Measurements from ENCODE around the gene ARMC2.
"Not testable (repeated sequence)": the region's sequence is repeated elsewhere in the genome, so short reads cannot be mapped to it uniquely, and the experiment has no call there.

The ARMC2 gene

GRCh38 chr6:108872575-108872974, 24.4 kb downstream of the ARMC2 start:
- no peak for DNase-seq (ENCODE audit: low read depth)

- DNase-seq (ENCODE audit: low read depth), result no peak
Measured at GRCh38 chr6:108873251-108873650, 25.0 kb downstream of the ARMC2 start.

DNA sequence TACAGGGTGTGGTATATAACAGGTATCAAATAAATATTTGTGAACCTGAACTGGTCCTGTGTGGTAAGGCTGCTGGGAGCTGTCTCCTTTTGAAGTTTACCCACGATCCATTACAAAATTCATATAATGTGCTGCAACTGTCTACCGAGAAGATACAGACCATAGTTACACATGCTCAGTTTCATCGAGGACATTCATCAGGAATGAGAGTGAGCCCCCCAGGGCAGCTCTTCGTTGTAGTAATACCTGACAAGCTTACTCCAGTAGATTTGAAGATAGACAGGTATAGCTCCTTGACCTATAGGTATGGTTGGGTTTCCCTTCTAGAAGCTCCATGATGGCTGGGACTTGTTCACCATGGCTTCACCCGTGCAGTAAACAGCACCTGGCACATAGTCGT, 25.7 kb downstream of the ARMC2 start:
- no peak for DNase-seq (ENCODE audit: low read depth)

GRCh38 chr6:108874470-108875160, 26.4 kb downstream of the ARMC2 start:
- DNase-seq (ENCODE audit: low read depth), result peak; percentile 25

DNA sequence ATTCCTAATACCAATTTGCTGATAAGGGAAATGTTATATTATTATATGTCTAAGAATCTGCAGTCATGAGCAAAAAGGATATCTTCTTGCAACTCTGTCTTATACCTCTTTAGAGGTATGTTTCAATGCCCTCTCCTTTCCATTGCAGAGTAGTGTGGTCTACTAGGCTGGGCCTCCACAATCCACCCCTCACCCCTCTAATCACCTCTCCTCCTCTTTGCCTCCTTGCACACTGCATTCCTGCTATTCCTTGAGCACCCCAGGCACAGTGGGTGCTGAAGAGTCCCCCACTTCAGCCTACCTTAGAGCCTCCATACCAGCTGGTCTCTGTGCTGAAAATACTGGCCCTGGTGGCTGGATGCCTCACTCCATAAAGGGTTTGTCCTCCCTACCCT, 26.9 kb downstream of the ARMC2 start:
- no peak for DNase-seq (ENCODE audit: low read depth)

- DNase-seq (ENCODE audit: low read depth), result no peak
Measured at GRCh38 chr6:108877046-108877751, 29.0 kb downstream of the ARMC2 start.

DNA sequence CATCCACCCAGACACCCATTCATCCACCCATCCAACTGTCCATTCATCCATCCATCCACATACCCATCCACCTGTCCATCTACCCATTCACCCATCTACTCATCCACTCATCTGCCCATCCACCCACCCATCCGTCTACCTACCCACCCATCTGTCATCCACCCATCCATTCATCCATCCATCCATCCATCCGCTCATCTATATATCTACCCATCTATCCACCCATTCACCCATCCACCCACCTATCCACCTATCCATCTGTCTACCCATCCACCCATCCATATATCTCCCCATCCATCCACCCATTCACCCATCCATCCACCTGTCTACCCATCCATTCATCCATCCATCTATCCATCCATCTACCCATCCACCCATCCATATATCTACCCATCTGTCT, 30.7 kb downstream of the ARMC2 start:
- DNase-seq (ENCODE audit: low read depth), result no peak

DNA sequence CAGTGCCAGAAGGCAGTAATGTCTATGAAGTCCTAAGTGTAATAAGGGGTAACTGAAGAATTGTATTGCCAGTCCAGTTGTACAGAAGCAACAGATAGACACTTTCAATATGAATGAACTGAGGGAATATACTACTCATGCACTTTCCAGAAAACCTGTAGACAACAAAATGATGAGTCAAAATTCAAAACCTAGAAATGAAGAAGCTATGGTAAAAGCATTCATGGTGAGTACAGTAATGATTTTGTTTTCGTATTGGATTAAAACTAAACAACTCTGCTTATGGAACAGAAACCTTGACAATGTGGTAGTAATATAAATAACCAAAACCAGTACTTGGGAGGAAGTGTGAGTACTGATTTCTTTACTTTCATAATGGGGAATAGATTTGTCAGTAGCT, 35.0 kb downstream of the ARMC2 start:
- no peak for DNase-seq (ENCODE audit: low read depth)

DNA sequence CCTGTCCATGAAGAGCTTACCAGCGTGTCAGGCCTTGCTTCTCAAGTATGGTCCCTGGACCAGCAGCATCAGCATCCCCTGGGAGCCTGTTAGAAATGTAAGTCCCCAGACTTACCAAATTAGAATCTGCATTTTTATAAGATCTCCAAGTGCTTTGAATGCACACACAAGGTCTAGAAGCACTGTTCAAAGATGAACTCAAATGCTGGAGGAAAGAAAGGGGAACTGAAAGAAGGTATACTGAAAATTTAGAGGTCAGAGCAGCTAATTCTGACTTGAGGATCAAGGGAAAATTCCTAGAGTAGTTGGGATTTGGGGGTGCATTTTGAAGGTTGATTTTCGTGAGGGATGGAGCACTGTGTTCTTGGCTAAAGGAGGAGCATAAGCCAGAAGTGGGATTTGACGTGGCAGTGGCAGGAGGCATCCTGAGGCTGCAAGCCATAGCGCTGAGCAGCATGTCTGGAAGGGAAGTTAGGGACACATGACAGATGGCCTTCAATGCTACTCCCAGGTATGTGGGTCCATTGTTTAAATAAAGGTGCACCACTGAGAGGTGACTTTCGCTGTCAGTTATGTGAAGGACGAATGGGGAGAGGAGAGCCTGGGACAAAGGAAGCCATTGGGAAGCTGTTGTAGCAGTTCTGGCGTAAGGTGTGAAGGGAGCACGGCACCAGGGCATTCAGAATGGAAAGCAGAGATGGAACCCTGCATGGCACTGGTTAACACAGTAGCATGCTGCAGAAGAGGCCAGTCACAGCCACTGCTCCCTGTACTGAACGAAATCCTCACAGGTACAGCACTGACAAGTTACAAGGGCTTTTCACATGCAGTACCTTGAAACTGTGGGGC, 36.2 kb downstream of the ARMC2 start:
- no peak for DNase-seq (ENCODE audit: low read depth)

GRCh38 chr6:108888052-108888451, 39.8 kb downstream of the ARMC2 start:
- DNase-seq (ENCODE audit: low read depth), result no peak

DNA sequence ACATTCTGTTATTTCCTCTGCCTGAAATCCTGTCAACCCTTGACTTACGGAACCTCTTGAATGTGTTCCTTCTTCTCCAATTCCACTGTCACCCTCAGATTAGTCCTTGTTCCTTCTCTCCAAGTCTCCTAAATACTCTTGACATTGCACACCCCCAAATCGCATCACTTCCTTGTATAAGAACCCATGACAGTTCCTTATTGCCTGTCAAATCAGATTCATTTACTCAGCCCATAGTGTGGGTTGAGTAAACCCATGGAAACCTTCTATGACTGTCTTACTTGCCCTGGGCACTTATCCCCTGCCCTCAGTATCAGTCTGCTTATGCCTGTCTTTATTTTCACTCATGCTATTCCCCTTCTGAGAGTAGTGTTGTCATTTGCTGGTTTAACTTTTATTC, 40.5 kb downstream of the ARMC2 start:
- DNase-seq (ENCODE audit: low read depth), result no peak

DNA sequence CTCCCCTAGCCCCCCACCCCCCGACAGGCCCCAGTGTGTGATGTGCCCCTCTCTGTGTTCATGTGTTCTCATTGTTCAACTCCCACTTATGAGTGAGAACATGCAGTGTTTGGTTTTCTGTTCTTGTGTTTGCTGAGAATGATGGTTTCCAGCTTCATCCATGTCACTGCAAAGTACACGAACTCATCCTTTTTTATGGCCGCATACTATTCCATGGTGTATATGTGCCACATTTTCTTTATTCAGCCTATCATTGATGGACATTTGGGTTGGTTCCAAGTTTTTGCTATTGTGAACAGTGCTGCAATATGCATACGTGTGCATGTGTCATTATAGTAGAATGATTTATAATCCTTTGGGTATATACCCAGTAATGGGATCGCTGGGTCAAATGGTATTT, 42.7 kb downstream of the ARMC2 start:
- DNase-seq (ENCODE audit: low read depth), result not testable (repeated sequence)

- DNase-seq (ENCODE audit: low read depth), result no peak
Measured at GRCh38 chr6:108895571-108895970, 47.3 kb downstream of the ARMC2 start.

DNA sequence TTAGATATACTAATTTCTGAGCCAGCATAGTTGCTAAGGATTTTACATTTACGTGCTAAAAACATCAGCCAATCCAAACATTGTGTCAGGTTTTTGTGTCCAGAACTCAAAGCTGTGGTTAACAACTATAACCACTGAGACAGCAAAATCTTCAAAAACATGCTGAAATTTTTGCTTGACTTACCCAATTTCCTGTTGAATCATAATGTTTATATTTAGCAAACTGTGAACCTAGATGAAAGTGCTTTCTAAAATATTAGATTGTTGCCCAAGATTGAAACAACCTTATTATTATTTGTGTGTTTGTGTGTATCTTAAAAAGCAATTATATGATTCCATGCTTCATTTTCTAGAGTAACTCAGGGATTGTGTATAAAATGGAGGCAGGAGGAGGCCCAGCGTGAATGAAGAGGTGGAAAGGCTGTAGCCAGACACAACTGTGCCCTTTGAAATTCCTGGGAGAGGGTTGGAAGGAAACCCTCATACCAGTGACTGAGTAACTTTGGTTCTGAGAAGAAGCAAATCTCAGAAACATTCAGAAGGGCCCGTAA, 48.0 kb downstream of the ARMC2 start:
- DNase-seq (ENCODE audit: low read depth), result no peak

- DNase-seq (ENCODE audit: low read depth), result no peak
Measured at GRCh38 chr6:108897371-108897770, 49.1 kb downstream of the ARMC2 start.

DNA sequence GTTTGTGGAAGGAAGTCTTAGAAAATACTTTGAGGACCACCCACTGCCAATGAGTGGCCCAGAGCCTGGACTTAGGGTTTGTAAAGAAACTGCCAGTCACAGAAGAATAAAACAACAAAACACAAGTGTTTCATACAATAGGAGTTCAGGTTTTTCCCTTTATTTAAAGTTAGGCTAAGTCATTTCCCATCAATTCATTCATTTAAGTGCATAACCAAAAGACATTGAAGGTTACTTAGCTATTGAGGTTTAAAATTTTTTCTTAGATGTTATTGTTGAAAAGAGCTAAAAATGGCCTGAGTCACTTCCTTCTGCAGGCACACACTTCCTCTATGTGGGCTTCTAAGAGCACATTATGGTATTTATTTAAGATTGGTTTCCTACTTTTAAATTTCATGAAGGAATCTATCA, 54.2 kb downstream of the ARMC2 start:
- no peak for DNase-seq (ENCODE audit: low read depth)

DNA sequence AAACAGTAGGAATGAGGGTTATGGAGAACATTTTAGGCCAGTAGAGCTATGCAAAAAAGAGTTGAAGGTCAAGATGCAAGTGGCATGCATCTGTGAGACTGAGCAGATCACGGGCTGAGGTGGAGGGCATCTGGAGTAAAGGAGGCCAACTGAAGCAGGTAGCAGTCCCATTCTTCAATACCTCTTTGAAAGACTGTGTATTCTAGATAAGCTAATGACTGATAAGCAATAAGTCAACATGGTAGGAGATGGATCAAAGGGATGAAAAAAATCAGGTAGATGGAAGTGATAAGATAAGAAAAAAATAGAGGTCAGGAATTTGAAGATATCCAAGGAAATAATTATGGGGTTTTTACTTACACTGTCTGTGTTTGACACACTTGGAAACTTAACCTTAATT, 55.6 kb downstream of the ARMC2 start:
- DNase-seq (ENCODE audit: low read depth), result no peak

GRCh38 chr6:108904741-108905140, 56.5 kb downstream of the ARMC2 start:
- no peak for DNase-seq (ENCODE audit: low read depth)

DNA sequence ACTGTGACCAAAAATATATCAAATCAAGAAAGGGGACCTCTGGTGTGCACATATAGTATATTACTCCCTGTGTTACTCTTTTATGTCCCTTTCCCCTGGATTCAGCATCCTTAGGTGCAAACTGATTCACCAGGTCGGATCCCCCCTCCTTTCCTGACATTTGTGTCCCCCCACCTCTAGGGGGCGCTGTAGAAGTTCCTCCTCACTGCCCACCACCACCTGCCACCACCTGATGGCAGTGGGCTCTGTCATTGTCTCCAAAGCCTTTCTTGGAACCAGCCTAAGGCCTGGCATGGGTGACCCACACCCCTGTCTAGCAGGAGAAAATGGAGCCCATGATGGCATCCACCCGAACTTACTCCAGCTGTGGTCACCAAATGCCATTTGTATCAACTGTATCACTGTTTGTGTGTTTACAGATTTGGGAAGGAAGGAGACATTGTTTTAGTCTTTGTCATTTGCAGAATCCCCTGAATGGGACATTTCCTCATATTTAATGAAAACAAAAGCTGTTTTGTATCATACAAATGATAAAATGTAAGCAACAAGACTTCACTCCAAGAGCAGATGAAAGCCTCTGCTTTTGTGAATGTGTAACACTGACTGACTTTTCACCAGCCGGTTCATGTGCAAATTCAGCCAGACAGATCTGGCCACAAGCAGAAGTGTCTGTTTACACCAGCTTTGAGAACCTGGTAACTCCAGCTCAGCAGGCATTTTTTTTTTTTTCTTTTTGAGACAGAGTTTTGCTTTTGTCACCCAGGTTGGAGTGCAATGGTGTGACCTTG, 66.2 kb downstream of the ARMC2 start:
- DNase-seq (ENCODE audit: low read depth), result no peak

GRCh38 chr6:108915258-108915657, 67.0 kb downstream of the ARMC2 start:
- DNase-seq (ENCODE audit: low read depth), result no peak

- no peak for DNase-seq (ENCODE audit: low read depth)
Measured at GRCh38 chr6:108916026-108916686, 67.9 kb downstream of the ARMC2 start.

Data from stimulated activated CD8-positive, alpha-beta memory T cell treated with anti-CD3 and anti-CD28 coated beads, Interleukin-4, amount 100 ng/mL, for 24 hours (primary cell).